Activated CD8-positive, alpha-beta memory T cell treated with anti-CD3 and anti-CD28 coated beads, Interleukin-2, amount 50 U/mL, for 4 hours (primary cell): ENCODE results near the gene CGB3.

ENCODE experiments used
- DNase-seq: peaks from one replicate; pipeline ENCODE4 v3.0.0-alpha.2; 2020

Gene CGB3

GRCh38 chr19:48985711-48986110, 38.4 kb downstream of the CGB3 start:
- DNase-seq = no peak

DNA sequence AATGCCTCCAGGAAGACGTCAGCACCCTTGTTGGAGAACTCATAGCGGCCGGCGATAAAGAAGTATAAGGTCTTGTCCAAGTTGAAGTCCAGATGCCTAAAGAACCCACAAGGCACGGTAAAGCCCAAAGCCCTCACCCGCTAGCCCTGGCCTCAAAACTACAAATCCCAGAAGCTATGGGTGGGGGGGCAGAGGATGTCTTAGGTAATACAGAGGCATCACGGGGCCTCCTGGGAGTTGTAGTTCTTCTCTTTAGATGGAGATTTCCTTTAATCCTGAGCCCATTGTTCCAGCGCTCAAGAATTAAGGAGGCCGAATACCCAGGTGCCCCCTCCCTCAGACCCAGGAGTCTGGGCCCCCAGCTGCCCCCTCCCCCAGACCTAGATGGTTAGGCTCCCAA, 41.9 kb downstream of the CGB3 start:
- no peak for DNase-seq

GRCh38 chr19:48977061-48977460, 47.1 kb downstream of the CGB3 start:
- no peak for DNase-seq

GRCh38 chr19:48975947-48976847, 47.9 kb downstream of the CGB3 start:
- no peak for DNase-seq
